NCI-H82 (cell line): ENCODE data around the gene ARHGEF26.

Source experiments
- DNase-seq: peaks from one replicate; lab custom pipeline; 2025; lab: John Stamatoyannopoulos, UW

Gene ARHGEF26

DNA sequence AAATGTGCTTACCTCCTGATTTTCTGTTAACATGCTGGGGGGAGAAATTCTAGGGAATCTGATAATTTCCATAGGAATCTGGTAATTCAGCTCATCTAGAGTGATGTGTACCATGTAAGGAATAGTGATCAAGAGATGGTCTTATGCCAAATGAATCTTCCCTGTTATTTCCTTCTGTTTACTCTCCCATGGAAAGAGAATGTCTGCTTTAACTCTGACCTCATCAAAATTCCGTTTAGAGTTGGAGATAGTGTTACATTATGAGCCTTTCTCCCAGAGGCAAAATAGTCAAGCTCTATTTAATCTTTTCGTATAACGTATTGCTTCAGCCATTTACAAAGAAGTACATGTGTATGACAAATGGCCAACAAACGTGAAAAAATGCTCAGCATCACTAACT lies 76.6 kb downstream of the ARHGEF26 start:
- DNase-seq = no peak

DNA sequence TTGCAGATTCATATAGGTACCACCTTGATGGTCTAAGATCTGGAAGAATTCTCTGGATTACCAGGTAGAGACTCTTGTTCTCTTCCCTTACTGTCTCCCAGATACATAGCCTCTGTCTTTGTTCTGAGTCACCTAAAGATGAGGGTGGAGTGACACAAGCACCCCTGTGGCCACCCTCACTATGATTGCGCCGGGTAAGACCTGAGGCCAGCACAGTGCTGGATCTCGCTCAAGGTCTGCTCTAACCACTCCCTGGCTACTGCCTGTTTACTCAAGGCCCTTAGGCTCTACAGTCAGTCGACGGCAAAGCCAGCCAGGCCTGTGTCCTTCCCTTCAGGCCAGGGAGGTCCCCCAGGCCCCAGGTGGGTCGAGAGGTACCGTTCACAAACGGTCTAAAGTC lies 88.3 kb downstream of the ARHGEF26 start:
- no peak for DNase-seq

DNA sequence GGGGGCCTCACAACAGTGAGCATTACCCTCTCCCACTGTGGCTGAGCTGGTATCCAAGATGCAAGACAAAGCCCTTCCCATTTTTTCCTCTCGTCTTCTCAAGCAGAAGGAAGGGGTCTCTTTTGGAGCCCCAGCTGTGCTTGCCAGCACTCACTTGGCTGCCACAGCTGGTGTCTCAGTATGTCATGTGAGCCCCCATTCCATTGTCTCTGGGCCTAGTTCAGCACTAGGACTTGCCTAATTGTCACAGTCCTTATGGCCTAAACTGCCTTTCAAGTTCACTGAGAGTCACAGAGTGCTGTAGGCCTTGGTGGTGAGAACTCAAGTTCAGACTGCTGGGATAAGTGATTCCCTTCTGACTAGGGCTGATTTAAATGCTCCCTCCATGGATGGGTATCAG lies 89.8 kb downstream of the ARHGEF26 start:
- DNase-seq = no peak

DNA sequence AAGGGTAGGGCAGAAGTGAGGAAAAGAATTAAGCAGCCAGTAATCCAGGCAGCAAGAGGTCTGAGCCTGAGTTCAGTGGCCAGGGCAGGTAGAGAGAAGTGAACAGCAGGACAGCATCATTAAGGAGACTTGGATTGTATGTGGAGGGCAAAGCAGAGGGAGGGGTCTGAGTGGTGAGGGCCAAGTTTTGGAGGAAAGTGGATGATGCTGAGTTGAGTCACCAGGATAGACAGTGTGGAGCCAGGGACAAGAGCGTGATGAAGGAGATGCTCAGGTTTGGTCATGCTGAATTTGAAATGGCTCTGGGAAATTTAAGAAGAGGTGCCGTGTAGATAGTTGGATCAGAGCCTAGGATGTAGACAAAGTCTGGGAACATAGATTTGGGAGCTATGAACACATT lies 93.1 kb downstream of the ARHGEF26 start:
- no peak for DNase-seq

DNA sequence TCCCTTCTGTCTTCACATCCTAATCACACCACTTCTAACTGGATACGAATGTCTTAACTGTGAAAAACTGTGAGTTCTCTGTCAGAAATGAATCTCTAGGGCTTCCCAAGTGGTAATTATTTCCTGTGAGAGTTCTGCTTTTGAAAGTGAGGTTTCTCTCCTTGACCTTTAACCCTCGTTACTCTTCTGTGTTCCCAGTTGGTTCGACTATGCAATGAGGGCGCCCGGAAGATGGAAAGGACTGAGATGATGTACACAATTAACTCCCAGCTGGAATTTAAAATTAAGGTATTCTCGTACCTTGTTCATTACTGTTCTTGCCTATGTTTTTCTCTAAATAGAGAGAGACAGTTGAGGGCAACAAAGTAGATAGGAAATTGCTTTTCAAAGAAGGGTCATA lies 96.5 kb downstream of the ARHGEF26 start:
- DNase-seq = no peak

DNA sequence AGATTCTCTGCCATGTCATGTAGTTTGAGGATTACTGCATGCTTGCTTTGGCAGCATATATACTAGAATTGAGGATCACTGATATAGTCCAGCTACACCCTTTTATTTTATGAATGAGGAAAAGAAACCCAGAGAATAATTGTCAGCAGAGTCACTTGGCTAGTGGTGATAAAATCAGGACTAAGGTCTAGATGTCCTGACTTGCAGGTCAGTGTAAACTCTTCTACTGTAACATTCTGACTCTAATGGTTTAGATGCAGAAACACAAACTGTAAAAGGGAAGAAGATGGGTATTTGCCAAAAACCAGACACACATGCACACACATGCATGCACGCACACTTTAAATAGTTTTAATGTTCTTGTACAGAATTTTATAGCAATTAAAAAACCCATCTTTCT lies 97.5 kb downstream of the ARHGEF26 start:
- no peak for DNase-seq

DNA sequence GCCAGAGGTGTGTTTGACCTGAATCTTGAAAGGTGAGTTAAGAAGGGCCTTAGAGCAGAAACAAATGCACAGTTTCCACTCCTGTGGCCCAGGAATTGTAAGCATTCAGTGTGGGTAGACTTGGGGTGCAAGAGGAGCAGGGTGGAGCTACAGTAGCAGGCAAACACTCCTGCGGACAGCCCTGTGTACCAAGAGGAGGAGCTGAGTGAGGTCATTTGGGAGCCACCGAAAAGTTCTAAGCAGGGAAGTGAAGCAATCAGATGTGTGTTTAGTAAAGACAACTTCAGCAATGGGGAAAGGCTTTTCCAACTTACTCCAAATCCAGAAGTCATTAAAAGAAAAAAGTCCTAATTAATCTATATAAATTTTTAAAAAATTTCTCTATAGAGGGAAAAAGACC lies 99.3 kb downstream of the ARHGEF26 start:
- no peak for DNase-seq

DNA sequence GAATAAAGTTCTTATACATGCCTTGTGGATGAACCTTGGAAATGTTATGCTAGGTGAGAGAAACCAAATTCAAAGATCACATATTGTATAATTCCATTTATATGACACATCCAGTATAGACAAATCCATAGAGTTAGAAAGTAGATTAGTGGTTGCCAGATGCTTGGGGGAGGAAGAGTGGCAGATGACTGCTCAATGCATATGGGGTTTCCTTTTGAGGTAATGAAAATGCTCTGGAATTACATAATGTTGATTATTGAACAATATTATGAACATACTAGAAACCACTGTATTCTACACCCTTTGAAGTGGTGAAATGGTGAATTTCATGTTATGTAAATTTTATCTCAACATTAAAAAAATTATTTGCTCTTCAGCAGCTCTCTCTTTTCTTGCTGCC lies 102.3 kb downstream of the ARHGEF26 start:
- DNase-seq = peak; percentile 50

DNA sequence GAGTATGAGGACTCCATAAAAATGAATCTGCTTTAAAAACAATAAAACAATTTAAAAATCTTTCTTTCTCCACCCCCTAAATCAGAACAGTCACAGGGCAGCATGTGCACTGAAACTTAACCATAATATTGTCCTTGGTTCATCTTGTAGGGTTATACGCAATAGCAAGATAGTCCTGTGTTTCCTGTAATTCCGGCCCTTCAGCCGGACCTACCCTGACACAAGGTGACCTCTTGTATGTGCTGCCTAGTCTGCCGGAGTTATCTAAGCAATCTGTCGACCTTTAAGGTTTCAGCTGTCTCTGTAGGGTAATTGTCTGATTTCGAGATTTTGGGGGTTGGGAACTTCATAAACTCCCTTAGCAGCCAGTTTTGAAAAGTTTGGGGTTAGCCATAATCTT lies 103.2 kb downstream of the ARHGEF26 start:
- no peak for DNase-seq

DNA sequence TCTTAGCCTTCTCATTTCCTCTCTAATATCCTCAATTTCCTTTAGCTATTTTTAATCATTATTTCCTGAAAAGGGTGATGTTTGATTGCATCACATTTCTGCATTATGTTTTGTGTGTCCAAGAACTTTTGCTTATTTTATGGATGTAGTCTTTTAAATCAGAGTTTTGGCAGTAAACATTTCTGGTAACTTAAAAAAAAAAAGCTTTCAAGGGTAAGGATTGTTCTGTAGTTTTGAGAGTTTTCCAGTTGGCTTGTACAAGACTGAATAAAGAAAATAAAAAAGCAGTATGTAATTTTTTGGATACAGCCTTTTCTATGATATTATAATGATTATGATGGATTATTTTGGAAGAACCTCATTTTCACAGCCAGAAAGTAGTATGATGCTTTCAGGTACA lies 103.7 kb downstream of the ARHGEF26 start:
- DNase-seq = no peak

DNA sequence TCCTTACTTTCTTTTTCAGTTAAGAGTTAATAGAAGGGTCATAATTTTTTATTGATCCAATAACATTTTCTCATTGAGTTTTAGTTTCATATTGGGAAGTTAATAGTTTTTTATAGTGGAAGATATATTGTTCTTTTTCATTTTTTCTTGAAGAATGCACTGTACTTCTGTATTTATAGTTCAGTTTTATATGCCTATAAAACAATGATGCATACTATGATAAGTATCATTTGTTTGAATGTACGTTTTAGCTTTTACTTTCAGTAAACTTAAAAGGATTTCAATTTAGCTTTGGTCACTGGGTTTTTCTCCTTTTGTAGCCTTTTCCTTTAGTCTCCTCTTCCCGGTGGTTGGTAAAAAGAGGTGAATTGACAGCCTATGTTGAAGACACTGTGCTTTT lies 104.3 kb downstream of the ARHGEF26 start:
- DNase-seq = no peak

DNA sequence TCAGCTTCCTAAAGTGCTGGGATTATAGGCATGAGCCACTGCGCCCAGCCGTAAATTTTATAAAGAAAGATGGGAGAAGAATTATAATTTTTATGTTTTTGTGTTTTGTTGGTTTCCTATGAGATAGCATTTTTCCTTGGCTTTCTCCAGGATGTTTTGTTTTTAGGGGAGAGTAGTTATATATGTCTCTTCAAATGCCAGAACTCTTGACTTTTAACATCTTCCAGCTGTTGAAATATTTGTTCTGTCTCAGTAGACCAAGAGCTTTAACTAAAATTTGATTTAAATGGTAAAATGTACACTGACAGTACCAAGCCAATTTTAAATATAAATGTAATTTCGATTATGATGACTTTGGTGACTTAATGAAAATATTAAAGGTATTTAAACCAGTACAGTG lies 106.3 kb downstream of the ARHGEF26 start:
- no peak for DNase-seq

DNA sequence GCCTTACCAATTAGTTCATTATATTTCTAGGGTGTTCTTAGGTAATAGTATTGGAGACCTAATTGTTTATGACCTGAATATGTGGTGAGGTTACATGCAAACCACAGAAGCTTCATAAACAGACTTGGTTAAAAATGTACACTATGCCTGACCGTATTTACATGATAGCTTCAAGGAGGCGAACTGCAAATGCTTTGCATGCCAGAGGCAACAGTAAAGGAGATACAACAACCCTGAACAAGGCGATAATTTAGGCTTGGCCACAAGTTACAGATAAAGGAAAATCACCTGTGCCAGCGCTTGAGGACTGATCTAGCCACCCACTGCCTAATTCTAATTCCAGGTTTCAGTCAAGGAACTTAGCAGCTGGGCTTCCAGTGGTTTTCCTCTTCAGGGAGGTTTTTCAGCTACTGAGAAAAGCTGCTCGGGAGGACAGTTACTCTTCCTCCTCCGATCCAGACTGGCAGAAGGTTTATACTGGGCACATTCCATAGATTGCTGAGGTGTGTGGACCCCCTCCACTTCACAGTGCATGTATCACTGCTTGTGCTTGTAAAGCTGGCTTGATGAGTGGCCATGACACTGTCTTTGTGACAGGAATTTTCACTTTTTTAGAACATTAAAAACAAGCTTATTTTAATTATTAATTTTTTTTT lies 107.5 kb downstream of the ARHGEF26 start:
- no peak for DNase-seq

DNA sequence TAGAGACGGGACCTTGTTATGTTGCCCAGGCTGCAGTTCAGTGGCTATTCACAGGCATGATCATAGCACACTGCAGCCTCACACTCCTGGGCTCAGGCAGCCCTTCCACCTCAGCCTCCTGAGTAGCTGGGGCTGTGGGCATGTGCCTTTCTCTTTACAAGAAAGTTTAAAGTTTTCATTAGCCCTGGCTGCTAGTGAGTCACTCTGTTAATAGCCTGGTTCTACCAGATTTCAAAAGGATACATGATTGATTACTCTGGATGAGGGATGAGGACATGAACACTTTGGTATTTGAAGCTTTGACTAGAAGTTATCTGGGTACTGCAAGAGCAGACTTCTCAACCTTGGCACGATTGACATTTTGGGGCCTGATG lies 108.0 kb downstream of the ARHGEF26 start:
- DNase-seq = no peak

DNA sequence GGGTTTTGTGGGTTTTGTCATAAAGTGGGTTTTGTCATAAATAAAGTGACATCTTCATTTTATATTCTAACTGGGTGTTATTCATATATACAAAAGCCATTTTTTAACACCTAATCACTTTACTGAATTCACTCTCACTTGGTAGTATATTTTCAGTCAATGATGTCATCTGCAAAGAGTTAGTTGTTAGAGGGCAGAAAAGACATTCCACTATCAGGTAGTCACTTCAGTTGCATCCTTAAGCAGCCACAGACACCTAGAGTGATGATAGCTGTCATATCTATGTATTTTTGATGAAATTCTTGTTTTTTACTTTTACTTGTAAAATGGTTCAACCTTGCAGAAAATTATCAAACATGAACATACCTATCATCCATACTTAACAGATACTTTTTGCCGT lies 114.1 kb downstream of the ARHGEF26 start:
- no peak for DNase-seq

DNA sequence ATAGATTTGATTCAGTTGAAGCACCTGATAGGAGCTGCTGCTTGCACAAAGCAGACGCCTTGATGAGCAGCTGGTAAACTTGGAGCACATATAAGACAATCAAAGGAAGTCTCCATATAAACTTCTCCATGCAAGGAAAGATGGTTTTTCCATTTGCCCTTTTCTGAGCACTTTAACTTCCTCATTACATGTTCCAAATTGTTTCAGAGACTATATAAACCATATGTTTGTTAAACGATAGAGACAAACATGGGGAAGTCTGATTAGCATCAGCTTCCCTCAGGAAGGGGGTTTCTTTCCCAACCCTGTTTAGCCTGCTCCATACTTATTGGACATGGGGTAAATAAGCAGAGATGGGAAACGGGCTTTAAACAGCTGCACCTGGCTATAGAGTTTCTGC lies 115.1 kb downstream of the ARHGEF26 start:
- DNase-seq = no peak

DNA sequence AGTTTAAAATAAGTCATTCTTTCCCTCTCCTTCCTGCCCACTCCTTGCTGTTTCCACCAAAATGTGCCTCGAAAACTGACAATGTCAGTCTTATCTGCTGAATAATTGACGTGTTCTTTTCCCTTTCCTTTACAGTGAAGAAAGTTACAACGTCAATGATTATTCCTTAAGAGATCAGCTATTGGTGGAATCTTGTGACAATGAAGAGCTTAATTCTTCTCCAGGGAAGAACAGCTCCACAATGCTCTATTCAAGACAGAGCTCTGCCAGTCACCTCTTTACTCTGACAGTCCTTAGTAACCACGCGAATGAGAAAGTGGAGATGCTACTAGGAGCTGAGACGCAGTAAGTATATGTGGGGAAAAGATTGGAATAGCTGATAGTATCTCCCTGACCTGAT lies 119.0 kb downstream of the ARHGEF26 start:
- no peak for DNase-seq

DNA sequence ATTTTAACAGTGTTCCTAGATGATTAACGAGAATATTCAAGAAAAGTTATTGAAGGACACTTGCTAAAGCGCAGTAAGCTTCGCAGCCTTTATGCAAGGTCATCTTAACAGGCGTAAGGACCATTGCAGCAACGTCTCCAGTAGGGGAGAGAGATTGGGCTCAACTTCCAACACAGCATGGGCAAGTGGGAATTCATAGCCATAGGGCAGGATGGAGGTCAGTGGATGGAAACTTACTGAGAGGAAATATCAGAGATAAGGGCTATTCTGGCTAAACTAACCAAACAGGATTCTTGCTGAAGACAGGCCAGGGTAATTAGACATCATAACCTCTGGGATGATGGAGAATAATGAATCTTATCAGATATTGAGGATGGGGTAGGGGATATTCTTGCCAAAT lies 120.3 kb downstream of the ARHGEF26 start:
- DNase-seq = no peak

DNA sequence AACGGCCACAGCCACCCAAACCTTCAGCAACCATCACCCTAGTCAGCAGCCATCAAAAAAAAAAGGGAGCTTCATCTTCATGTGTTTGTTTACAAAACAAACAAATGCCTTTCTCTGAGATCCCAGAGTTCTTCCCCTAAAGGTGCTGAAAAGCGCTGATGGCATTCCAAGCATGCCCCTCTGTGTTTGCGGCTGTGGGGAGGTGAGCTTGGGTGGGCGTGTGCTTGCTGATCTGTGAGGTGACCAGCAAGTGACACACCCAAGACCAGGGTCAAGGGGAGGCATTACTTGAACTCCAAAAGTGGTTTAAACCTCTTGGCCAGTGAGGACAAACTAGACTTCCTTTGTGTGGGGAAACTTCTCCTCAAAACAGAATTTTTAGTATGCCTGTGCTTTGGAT lies 121.6 kb downstream of the ARHGEF26 start:
- no peak for DNase-seq

DNA sequence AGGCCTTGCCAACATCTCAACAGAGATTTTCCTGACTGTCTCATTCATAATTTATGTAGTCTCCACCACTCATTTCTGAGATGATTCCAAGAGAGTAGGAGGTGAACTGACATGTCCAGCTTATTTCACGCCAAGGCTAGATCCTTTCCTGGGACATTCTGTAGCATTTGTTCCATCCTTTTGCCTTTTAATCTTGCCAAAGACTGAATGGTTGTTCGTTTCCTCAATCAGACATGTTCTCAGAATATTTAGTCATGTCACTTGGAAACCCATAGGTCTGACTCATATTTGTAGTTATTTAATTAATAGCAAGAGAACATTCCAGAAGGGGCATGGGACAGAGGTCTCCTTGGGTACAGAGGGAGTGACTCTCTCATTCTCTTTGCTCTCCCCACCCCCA lies 122.2 kb downstream of the ARHGEF26 start:
- no peak for DNase-seq

DNA sequence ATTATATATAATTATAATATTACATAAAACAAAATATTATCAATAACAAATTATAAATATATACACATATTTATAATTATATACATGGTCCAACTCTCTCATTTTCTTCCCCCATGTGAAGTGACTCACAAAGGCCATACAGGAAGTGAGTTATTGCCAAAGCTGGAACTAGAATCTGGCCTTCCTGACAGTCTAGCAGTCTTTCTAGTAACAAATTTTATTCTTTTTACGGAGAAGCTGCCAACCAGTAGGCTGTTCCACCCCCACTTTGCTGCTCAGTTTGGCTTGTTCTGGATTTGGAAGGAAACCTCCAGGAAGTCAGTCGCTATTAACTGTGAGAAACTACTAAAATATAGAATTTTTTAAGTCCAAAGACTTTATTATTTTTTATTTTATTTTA lies 123.5 kb downstream of the ARHGEF26 start:
- no peak for DNase-seq

DNA sequence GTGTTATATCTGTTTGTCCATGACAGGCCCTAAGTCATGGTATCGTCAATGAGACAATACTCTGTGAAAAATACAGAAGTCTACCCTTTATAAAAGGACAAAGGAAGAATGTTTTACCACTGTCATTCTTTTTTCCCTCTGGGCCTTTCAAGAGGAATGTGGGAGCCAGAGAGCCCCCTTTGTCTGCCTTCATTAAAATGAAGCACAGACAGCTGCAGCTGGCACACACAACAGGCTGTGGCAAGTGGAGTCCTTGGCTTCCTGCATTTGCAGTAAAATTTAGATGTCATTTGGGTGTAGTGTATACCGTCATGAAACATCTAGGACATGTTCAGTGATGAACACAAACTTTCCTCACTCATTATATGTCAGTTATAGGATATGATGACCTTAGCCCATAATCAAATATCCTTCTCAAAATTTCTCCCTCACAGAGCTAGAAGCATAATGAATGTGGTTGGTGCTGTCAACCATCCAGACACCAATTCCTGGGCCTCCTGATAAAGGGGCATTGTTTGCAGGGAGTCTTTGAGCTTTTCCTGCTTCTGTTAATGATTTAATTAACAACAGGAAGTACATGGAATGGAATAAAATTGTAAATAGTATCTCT lies 126.7 kb downstream of the ARHGEF26 start:
- no peak for DNase-seq

DNA sequence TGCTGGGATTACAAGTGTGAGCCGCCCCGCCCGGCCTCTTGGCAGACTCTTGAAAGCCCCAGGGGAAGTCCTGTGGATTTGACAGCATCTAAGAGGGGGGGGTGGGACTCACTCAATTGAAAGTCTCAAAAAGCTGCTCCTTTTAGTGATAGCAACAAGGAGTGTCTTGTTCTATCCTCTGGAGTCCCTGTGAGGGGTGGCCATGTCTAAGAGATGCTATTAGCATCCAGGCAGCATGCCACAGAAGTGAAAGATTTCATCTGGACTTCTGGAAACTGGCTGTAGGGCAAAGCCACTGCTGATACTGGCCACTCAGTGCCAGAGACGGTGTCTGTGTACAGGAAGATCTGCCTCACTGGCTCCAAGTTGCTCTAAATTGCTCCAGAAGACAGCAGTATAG lies 129.1 kb downstream of the ARHGEF26 start:
- no peak for DNase-seq

DNA sequence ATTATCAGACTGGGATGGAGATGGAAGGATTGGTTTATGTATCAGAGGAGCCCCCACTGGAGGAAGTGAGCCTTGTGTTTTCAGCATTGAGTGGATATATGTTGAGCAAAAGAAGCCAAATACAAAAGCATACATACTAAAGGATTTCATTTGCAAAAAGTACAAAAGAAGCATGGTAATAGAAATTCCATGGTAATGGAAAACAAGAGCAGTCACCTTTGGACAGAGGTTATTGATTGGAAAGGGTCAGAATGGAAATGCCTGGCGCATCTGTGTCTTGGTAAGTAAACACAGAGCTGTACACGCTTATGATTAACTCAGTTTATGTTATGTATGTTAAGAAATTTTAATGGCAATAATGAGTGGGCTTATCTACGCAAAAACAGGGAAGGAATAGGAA lies 130.4 kb downstream of the ARHGEF26 start:
- DNase-seq = no peak
